ENCODE measurements around the gene PBX1.

Gene PBX1

GRCh38 chr1:164736137-164736536 lies 177.2 kb downstream of the PBX1 start:
- TF ChIP-seq EZH2phosphoT487 (IDR thresholded peaks at IDR 0.05; ENCODE audit: low read depth): no peak
- Histone ChIP-seq H3K27ac (ENCODE audit: low read length) (no peak overlapping the region), H3K27me3 (ENCODE audit: low read depth, low read length) (peaks cover 9% of the 10 kb centered on the region; the same call in 1 of the 2 replicates), H3K4me3 (ENCODE audit: low read length) (no peak overlapping the region), H3K79me2 (ENCODE audit: low read length) (no peaks in the 10 kb centered on the region), H3K4me1 (ENCODE audit: low read length) (no peaks in the 10 kb centered on the region), H3K36me3 (replicated peaks; ENCODE audit: low read depth, low read length) (no peaks in the 10 kb centered on the region), H3K4me2 (ENCODE audit: low read length) (no peak overlapping the region), H2AFZ (ENCODE audit: low read depth, low read length) (no peak overlapping the region), H3K9ac (ENCODE audit: low read length) (no peak overlapping the region), H3K9me3 (ENCODE audit: insufficient read depth, low read length) (no peaks in the 10 kb centered on the region), H4K20me1 (ENCODE audit: insufficient read depth, low read length) (no peaks in the 10 kb centered on the region)

GRCh38 chr1:164739189-164739588 lies 180.2 kb downstream of the PBX1 start:
- Histone ChIP-seq H3K36me3 (replicated peaks; ENCODE audit: low read depth, low read length) (no peaks in the 10 kb centered on the region), H4K20me1 (ENCODE audit: insufficient read depth, low read length) (no peaks in the 10 kb centered on the region), H3K4me1 (ENCODE audit: low read length) (no peaks in the 10 kb centered on the region), H3K27ac (ENCODE audit: low read length) (no peak overlapping the region), H3K4me3 (ENCODE audit: low read length) (no peak overlapping the region), H3K79me2 (ENCODE audit: low read length) (no peaks in the 10 kb centered on the region), H3K9me3 (ENCODE audit: insufficient read depth, low read length) (no peaks in the 10 kb centered on the region), H3K9ac (ENCODE audit: low read length) (no peak overlapping the region), H3K27me3 (ENCODE audit: low read depth, low read length) (peaks cover 5% of the 10 kb centered on the region; the same call in 1 of the 2 replicates), H3K4me2 (ENCODE audit: low read length) (no peak overlapping the region), H2AFZ (ENCODE audit: low read depth, low read length) (no peak overlapping the region)
- TF ChIP-seq CTCF (IDR thresholded peaks at IDR 0.05; ENCODE audit: low read depth, low read length) (no peak), EZH2phosphoT487 (IDR thresholded peaks at IDR 0.05; ENCODE audit: low read depth) (no peak)

- H3K27ac ChIP-seq (ENCODE audit: low read length): no peak overlapping the region
- no peaks in the 10 kb centered on the region for H3K79me2 ChIP-seq (ENCODE audit: low read length)
- no peaks in the 10 kb centered on the region for H3K9me3 ChIP-seq (ENCODE audit: insufficient read depth, low read length)
- H3K4me3 ChIP-seq (ENCODE audit: low read length): no peak overlapping the region
- H2AFZ ChIP-seq (ENCODE audit: low read depth, low read length): no peak overlapping the region
- H3K27me3 ChIP-seq (ENCODE audit: low read depth, low read length): peaks cover 5% of the 10 kb centered on the region; the same call in 1 of the 2 replicates
- no peaks in the 10 kb centered on the region for H3K4me1 ChIP-seq (ENCODE audit: low read length)
- H3K4me2 ChIP-seq (ENCODE audit: low read length): no peak overlapping the region
- no peak for TF ChIP-seq CTCF (IDR thresholded peaks at IDR 0.05; ENCODE audit: low read depth, low read length)
- no peaks in the 10 kb centered on the region for H3K36me3 ChIP-seq (replicated peaks; ENCODE audit: low read depth, low read length)
- no peak overlapping the region for H3K9ac ChIP-seq (ENCODE audit: low read length)
- no peaks in the 10 kb centered on the region for H4K20me1 ChIP-seq (ENCODE audit: insufficient read depth, low read length)
These were observed 181.1 kb downstream of the PBX1 start for GRCh38 chr1:164740000-164740526.

GRCh38 chr1:164742745-164743144 lies 183.8 kb downstream of the PBX1 start:
- no peak overlapping the region for H3K4me3 ChIP-seq (ENCODE audit: low read length)
- no peaks in the 10 kb centered on the region for H4K20me1 ChIP-seq (ENCODE audit: insufficient read depth, low read length)
- H3K36me3 ChIP-seq (replicated peaks; ENCODE audit: low read depth, low read length): no peaks in the 10 kb centered on the region
- H3K27me3 ChIP-seq (ENCODE audit: low read depth, low read length): no peaks in the 10 kb centered on the region; the same call in 1 of the 2 replicates
- no peak overlapping the region for H3K4me2 ChIP-seq (ENCODE audit: low read length)
- no peak overlapping the region for H3K27ac ChIP-seq (ENCODE audit: low read length)
- no peaks in the 10 kb centered on the region for H3K9me3 ChIP-seq (ENCODE audit: insufficient read depth, low read length)
- no peak for TF ChIP-seq EZH2phosphoT487 (IDR thresholded peaks at IDR 0.05; ENCODE audit: low read depth)
- TF ChIP-seq CTCF (IDR thresholded peaks at IDR 0.05; ENCODE audit: low read depth, low read length): no peak
- H2AFZ ChIP-seq (ENCODE audit: low read depth, low read length): no peak overlapping the region
- H3K4me1 ChIP-seq (ENCODE audit: low read length): no peaks in the 10 kb centered on the region
- no peak overlapping the region for H3K9ac ChIP-seq (ENCODE audit: low read length)
- no peaks in the 10 kb centered on the region for H3K79me2 ChIP-seq (ENCODE audit: low read length)

All from OCI-LY3 (cell line).